SHP77 (cell line): ENCODE results near the gene SLC19A2.
"Not testable (repeated sequence)": the region's sequence is repeated elsewhere in the genome, so short reads cannot be mapped to it uniquely, and the experiment has no call there.

Experiments used
- DNase-seq, 2 experiments: peaks; one replicate each; lab custom pipeline; 2025; lab: John Stamatoyannopoulos, UW

SLC19A2 gene

DNA sequence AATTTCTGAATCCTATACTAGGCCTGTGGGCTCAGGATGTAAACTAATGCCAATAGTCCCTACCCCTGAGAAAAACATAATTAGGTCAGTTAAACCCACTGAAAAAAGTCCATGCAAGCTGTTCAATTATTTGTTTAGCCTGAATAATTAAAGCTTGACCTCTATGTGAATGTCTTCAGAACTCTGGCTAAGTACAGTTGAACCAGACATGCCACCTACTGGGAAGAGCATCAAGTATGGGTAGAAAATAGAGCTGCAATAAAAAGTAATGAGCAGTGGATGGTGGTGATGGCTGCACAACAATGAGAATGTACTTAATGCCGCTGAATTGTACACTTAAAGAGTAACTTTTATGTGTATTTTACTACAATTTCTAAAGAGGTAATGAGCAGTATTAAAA is 23.6 kb upstream of the SLC19A2 start:
- DNase-seq: peak; percentile 59 to 60

DNA sequence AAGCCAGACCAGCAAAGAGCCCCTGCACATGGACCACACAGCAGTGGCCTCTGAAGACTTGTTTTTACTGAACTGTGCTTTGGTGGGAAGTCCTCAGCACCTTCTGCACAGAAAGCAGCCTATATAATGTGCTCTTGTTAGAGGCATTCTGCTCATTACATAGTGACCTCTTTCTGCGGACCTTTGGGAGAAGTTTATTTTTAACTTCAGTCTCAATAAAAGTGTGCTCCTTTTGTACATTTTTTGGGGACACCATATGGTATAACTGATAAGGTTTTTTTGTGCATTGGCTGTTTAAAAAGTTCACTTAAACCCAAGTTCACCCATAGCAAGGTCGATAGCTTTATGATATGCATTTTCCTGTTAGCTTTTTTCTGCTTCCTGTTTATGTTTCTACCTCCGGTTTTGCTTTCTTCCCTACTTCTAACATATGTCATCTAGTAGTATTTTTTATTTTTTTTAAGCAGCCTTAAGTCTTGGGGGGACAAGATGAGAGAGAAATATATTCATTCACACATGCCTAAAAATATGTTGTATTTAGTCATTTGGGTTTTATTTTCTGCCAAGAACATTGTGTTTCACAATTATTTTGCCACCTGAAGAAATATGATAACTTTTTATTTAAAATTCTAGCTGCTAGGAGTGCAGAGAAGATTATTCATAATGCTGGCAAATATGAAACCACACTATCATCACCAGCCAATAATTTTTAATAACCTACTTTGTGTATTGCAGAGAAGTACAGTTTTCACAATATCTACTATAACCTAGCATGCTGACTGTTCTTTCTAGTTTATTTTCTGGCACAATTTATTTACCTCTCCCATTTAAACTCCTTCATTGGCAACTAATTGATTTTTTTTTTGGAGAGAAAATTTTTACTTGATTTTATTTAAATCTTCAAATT is 22.9 kb upstream of the SLC19A2 start:
- DNase-seq: no peak

DNA sequence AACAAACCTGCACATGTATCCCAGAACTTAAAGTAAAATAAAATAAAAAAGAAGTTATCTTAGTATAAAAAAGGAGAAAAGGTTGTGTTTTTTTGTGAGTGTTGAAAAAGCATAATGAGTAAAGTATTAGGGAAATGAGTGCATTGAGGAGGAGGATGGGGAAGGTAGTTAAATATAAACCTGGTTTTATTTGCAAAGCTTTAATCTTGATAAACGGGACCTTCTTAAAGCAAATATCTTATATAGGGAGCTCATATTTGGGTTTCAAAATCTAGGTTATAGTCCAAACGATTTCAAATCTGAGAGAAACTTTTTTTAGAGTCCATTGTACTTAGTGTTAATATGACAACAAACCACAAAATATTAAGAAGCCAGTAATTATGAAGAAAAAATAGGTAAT is 21.7 kb upstream of the SLC19A2 start:
- no peak for DNase-seq

DNA sequence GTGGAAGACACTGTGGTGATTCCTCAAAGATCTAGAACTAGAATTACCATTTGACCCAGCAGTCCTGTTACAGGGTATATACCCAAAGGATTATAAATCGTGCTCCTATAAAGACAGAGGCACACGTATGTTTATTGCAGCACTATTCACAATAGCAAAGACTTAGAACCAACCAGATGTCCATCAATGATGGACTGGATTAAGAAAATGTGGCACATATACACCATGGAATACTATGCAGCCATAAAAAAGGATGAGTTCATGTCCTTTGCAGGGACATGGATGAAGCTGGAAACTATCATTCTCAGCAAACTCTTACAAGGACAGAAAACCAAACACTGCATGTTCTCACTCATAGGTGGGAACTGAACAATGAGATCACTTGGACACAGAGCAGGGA is 17.9 kb upstream of the SLC19A2 start:
- DNase-seq: not testable (repeated sequence)

GRCh38 chr1:169499807-169500206 is 14.1 kb upstream of the SLC19A2 start:
- DNase-seq: no peak

DNA sequence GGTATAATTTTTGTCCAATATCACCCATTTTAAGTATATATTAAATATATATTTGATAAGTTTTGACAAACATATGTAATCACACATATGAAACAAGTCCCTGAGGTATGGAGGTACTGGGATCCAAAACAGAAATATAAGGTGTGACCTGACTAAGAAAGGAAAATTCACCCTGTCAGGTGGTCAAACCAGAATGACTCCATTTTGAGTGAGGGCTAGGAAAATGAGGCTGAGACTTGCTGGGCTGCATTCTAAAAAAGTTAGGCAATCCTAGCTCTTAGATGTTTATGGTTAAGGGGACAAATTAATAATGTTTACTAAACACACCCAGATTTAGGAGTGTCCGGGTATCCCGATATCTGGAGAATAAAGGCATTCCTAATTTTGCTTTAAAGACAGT is 11.6 kb upstream of the SLC19A2 start:
- DNase-seq: no peak

DNA sequence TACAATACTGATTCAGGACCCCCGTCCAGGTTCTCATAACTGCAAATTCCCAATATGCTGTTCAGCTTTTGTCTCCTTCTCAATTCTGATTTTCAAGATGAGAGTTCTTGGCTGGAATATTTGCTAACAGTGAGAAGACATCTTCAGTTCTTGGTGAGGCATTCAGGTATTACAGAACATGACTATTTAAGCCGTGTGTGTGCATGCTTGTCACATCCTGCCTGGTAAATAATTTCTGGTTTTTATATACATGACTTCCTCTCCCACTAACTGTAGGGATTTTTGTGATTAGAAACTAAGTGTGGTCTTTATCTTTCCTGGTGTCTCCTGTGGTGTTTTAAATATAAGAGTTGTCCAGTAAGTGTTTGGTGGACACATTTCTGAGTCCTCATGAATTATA is 10.2 kb upstream of the SLC19A2 start:
- DNase-seq: no peak

- no peak for DNase-seq
Observed at GRCh38 chr1:169495046-169495775, 9.5 kb upstream of the SLC19A2 start.

DNA sequence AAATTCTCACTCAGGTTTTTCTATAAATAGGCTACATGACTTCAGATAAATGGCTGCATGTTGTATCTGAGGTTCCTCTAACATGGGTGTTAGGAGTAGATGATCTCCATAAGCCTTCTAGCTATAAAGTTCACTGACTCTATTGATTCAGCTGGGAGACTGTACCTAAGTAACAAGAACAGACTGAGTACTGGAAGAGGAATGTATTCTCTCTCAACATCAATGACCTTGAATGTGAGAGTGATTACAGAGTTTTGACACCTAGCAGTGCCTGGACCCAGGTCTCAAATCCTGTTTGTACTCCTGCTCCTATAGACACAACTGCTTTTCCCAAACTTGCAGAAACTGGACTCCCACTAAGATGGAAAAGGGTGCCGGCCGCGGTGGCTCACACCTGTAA is 8.6 kb upstream of the SLC19A2 start:
- DNase-seq: no peak

DNA sequence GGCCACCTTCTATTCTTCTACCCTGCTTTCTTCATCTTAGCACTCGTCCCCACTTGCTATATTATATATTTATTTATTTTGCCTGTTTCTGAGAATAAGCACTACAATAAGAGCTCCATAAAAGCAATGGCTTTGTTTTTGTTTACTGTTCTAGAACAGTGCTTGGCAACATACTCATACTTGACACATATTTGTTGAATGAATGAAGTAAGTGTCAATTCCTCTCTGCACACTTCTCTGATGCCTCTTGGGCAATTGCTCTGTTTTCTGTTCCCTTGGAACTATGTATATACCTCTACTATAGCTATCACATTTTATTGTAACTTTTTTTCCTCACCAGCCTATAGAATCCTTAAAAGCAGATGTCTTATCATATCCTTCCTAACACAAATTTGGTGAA is 7.5 kb upstream of the SLC19A2 start:
- no peak for DNase-seq

- DNase-seq: no peak
Observed at GRCh38 chr1:169491845-169492281, 6.1 kb upstream of the SLC19A2 start.

GRCh38 chr1:169488157-169488556 is 2.4 kb upstream of the SLC19A2 start:
- DNase-seq: no peak

DNA sequence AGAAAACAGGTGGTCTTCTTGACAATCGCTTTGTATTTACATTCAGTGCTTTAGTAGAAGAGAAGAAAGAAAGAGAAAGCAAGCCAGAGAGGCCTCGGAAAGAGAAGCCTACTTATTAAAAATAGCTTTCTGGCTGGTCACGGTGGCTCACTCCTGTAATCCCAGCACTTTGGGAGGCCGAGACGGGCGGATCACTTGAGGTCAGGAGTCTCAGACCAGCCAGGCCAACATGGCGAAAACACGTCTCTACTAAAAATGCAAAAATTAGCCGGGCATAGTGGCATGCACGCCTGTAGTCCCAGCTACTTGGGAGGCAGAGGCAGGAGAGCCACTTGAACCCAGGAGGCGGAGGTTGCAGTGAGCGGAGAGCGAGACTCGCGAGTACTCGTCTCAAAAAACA is 1.8 kb upstream of the SLC19A2 start:
- DNase-seq: no peak

DNA sequence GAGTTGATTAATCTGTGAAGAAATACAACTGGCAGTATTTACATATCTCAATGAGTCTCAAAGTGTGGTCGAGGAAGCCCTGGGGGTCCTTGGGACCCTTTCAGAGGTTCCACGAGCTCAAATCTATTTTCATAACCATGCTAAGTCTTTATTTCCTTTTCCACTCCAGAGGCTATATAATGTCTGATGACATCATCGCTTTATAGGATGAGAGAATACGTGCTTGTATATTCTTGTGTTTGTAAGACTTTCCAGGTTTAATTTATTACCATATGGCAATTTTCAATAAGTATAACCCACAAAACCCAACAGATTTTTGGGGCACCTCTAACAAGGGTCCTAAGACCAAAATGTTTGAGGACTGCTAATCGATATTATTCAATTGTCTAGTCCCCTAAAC is 1.4 kb upstream of the SLC19A2 start:
- DNase-seq: peak in 1 of 2 experiments; percentile 28

- no peak for DNase-seq
Observed at GRCh38 chr1:169486281-169487051, 722 bp upstream of the SLC19A2 start.

DNA sequence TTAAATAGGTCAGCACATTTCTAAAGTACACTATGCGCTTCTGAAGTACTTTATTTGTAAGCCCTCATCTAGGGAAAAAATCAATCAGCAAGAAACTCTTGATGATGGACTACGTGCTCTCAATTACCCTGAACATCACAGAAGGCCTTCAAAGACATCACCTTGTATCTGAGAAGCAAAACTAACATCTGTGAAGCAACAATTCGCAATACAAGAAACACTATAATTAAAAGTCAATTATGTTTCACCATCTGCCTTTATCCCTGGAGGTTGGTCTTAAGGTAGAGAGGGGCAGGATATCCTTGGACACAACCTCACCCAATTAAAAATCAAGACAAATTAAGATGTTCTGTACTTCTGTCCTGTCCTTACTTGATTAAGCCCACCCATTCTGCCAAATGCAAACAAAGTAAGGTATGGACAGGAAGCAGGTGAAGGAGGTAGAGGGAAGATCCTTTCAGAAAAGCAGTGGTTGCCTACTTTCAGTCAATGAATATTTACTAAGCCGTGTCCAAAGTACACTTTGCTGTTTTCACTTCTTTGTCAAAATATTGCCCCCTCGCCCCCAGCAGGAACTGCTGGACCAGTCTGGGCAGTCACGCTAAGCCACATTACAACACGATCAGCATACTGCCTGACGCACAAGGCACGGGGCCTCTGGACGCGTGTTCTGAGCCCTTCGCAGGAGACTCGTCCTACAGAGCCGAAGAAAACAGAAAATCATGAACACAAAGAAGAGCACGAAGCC is 887 bp downstream of the SLC19A2 start:
- peak in 1 of 2 experiments; percentile 24 for DNase-seq

DNA sequence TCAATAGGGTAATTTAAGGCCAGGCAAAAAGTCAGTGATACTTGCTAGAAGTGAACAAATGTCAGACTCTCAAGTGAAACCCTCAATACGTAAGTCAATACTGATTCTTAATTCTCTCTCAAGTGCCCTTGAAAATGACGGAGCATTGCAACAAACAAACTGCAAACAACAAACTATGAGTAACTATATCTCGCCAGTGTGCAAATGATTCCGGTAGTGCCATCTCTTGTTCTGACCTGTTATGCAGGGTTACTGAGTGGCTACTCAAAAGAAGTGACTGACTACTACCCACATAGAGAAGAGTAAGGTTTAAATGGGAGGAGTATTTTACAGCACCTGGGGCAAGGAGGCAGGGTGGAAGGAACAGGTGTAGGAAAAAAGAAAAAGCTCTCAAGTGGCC is 1.6 kb downstream of the SLC19A2 start:
- DNase-seq: no peak

- DNase-seq: peak in 1 of 2 experiments; percentile 30
Observed at GRCh38 chr1:169483500-169483966, 2.2 kb downstream of the SLC19A2 start.

- no peak for DNase-seq
Observed at GRCh38 chr1:169479363-169480066, 6.2 kb downstream of the SLC19A2 start.

DNA sequence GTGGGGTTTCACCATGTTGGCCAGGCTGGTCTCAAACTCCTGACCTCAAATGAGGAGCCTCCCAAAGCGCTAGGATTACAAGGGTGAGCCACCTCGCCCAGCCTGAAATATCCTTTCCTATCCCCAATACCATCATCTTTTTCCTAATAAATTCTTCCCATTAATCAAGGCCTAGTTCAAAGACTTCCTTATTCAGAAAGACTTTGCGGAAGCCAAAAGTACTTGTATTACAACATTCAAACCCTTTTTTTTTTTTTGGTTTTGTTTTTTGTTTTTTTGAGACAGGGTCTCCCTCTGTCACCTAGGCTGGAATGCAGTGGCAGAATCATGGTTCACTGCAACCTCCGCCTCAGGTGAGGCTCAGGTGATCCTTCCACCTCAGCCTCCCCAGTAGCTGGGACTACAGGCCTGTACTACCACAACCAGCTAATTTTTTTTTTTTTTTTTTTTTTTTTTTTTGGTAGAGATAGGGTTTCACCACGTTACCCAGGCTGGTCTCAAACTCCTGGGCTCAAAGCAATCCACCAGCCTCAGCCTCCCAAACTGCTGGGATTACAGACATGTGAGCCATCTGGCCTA is 7.6 kb downstream of the SLC19A2 start:
- no peak for DNase-seq
